ENCODE measurements around the gene CD300LB. TPM values are rescaled to one million over a fixed set of nuclear protein-coding genes. Genes with fewer than 3 reads are reported as not detected.

The CD300LB gene
- total RNA-seq, 1 experiment from 2014 or later: not detected

GRCh38 chr17:74550602-74551001, 19.3 kb upstream of the CD300LB start (continued):
- no peak for TF ChIP-seq ZNF532 (CRISPR knock-in tag; IDR thresholded peaks at IDR 0.05; ENCODE audit: borderline replicate concordance)

GRCh38 chr17:74549343-74549742, 18.1 kb upstream of the CD300LB start:
- Mint-ChIP-seq H3K4me1 (no peaks in the 10 kb centered on the region), H3K27ac (no peak overlapping the region), H3K4me3 (no peak overlapping the region), H3K27me3 (ENCODE audit: low read depth) (peaks cover 8% of the 10 kb centered on the region), H3K9me3 (no peaks in the 10 kb centered on the region), H3K36me3 (no peaks in the 10 kb centered on the region)
- no peak for DNase-seq (ENCODE audit: low spot score)
- TF ChIP-seq ZBTB21 (CRISPR knock-in tag; IDR thresholded peaks at IDR 0.05; ENCODE audit: borderline replicate concordance) (no peak), TEAD1 (CRISPR knock-in tag; IDR thresholded peaks at IDR 0.05) (no peak), ZNF219 (CRISPR knock-in tag; IDR thresholded peaks at IDR 0.05; ENCODE audit: borderline replicate concordance) (no peak), ATF2 (CRISPR knock-in tag; IDR thresholded peaks at IDR 0.05; ENCODE audit: borderline replicate concordance, low read depth) (no peak), NFE2L1 (CRISPR knock-in tag; IDR thresholded peaks at IDR 0.05) (no peak), ZNF138 (CRISPR knock-in tag; conservative IDR thresholded peaks at IDR 0.05) (no peak), TP53 (CRISPR knock-in tag; IDR thresholded peaks at IDR 0.05) (no peak), ATF6 (CRISPR knock-in tag; IDR thresholded peaks at IDR 0.05) (no peak), ZNF416 (CRISPR knock-in tag; IDR thresholded peaks at IDR 0.05) (no peak), HMGXB4 (CRISPR knock-in tag; IDR thresholded peaks at IDR 0.05) (no peak), GTF2I (CRISPR knock-in tag; conservative IDR thresholded peaks at IDR 0.05) (no peak), TCF7 (CRISPR knock-in tag; IDR thresholded peaks at IDR 0.05; ENCODE audit: low read depth) (no peak), ZSCAN18 (CRISPR knock-in tag; IDR thresholded peaks at IDR 0.05) (no peak), ZNF425 (CRISPR knock-in tag; conservative IDR thresholded peaks at IDR 0.05) (no peak)
- ChIA-PET POLR2A (no interaction called here), CTCF (interaction anchor here (1.0 kb wide), 2 partner anchors 17 to 170 kb away, joined by 3 read pairs; no protein-coding TSS in a partner anchor)
- no peak for ATAC-seq
